H4 (cell line): ENCODE data around the gene FMNL3. TPM values are rescaled to one million over a fixed set of nuclear protein-coding genes. Genes with fewer than 3 reads are reported as not detected.
"Not testable (repeated sequence)": the region's sequence is repeated elsewhere in the genome, so short reads cannot be mapped to it uniquely, and the experiment has no call there.

Experiments
- DNase-seq: peaks from one replicate; pipeline ENCODE4 v3.0.0-alpha.2; 2015; ENCODE audit warnings: low spot score
- total RNA-seq: library from RNA; depleted of rRNA; stranded (reverse); fragments of >200 nt; shearing (Covaris generic); gene quantifications from 2 replicates; pipeline ENCODE4 v1.2.3, GENCODE V29; 2014

FMNL3 gene
- total RNA-seq, 1 experiment from 2014 or later, result 10.6 TPM

GRCh38 chr12:49717800-49718199, 10.6 kb upstream of the FMNL3 start:
- not testable (repeated sequence) for DNase-seq

DNA sequence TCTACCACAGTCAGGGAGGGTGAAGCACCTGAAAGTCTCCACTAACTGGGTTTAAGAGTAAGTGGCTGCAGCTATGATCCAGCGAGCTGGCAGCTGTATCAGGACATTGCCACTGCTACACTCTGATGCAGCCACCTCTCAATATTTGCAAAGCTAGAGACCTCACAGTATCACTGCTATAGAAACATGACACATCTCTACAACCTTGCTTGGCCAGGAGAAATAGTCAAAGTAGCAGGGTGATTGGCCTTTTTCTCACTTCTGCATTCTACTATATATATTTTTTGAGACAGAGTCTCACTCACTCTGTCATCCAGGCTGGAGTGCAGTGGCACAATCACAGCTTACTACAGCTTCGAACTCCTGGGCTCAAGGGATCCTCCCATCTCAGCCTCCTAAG, 9.3 kb upstream of the FMNL3 start:
- no peak for DNase-seq

DNA sequence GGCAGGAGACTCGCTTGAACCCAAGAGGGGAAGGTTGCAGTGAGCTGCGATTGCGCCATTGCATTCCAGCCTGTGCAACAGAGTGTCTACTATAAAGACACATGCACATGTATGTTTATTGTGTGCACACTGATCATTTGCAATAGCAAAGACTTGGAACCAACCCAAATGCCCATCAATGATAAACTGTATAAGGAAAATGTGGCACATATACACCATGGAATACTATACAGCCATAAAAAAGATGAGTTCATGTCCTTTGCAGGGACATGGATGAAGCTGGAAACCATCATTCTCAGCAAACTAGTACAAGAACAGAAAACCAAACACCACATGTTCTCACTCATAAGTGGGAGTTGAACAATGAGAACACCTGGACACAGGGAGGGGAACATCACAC, 6.7 kb upstream of the FMNL3 start:
- not testable (repeated sequence) for DNase-seq

DNA sequence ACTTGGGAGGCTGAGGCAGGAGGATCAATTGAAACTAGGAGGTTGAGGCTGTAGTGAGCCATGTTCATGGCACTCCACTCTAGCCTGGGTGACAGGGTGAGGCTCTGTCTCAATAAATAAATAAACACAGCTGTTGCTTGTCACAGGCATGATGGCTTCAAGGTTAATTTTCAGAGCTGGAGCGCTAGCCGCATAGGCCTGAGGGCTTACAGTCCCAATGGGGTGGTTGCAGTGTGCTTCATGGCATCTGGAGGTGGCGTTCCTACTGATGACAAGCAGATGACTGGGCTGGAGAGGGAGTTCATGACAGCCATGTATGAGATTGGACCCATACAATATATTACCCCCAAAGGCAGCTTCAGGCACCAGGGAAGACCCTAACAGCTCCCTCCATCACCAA, 1.6 kb upstream of the FMNL3 start:
- DNase-seq, result no peak

DNA sequence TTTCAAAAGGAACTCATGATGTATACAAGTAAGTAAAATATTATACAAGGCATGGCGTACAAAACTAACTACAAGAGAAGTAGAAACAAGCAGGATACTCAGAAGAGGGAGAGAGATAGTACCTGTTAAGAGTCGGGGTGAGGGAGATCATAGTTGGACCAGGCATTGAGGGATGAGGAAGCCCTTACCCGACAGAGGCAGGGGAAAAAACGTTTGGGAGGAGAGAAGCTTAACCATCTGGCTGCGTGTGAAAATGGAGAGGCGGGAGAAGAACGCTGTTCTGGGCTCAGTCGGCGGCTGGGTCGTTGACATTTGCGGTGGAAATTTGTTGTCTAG, 575 bp upstream of the FMNL3 start:
- no peak for DNase-seq

DNA sequence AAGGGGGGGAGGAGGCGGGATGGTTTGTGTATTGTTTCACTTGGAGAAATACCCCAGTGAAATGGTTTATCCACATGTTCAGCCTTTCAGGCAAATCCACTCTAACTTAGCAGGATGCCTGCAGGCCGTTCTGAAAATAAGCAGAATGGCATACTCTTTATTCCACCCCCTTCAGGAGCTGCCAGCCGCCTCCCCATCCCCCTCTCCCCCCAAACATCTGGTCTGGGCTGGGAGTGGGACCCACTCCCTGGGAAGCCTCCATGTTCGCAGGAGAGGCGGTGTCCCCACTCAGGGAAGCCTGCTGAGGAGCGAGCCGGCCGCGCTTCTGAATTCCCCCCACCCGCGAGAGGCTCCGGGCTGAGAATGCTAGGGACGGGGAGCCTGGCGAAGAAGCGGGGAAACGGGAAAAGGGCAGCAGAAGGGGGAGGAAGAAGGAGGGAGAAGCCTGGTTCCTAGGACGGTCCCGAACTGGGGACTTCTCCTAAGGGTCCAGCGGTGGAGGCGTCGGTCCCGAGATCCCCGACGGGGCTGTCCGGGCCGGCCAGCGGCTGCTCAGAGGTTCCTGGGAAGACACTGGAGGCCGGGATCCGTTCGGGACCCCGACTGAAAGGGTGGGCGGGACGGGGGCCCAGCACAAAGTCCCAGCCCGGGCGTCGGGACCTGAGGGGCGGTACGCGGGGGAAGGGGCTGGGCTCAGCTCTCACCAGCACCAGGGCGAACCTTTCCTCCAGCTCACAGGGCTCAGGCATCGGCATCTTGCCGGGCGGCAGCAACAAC, 666 bp downstream of the FMNL3 start:
- DNase-seq, result peak; percentile 22

- DNase-seq, result peak; percentile 53
These were observed 1.6 kb downstream of the FMNL3 start for GRCh38 chr12:49705479-49706134.

GRCh38 chr12:49703647-49704137, 3.5 kb downstream of the FMNL3 start:
- no peak for DNase-seq

DNA sequence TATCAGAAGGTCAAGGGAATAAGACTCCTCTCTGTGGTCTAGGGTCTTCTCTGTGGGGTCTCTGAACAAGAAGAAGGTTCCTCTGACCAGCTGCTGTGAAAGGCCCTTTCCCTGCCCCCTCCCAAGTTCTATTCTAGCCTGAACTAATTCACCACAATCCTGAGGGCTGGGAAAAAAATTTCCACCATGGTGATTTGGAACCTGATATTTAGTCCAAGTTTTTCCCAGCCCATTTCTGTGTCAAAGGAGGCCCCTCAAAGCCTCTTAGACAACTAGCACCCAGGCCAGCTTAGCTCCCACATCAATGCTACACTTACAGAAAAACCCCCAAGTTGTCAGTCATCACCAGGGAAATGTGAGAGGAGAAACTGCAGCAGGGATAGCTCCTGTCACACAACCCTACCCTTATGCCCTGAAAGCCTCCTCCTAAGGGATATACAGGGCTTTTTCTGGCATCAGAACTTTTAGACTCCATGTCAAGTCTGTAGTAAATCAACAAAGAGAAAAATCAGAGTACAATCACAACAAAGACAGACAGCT, 4.5 kb downstream of the FMNL3 start:
- DNase-seq, result no peak

DNA sequence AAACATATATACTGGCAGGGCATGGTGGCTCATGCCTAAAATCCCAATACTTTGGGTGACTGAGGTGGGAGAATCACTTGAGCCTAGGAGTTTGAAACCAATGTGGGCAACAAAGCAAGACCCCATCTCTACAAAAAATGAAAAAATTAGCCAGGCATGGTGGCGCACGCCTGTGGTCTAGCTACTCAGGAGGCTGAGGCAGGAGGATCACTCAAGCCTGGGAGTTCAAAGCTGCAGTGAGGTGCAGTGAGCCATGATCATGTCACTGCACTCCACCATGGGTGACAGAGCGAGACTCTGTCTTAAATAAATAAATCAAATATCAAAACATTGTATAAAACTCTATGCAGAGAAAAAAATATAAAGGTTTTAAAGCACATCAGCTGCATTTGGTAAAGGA, 5.2 kb downstream of the FMNL3 start:
- DNase-seq, result no peak

DNA sequence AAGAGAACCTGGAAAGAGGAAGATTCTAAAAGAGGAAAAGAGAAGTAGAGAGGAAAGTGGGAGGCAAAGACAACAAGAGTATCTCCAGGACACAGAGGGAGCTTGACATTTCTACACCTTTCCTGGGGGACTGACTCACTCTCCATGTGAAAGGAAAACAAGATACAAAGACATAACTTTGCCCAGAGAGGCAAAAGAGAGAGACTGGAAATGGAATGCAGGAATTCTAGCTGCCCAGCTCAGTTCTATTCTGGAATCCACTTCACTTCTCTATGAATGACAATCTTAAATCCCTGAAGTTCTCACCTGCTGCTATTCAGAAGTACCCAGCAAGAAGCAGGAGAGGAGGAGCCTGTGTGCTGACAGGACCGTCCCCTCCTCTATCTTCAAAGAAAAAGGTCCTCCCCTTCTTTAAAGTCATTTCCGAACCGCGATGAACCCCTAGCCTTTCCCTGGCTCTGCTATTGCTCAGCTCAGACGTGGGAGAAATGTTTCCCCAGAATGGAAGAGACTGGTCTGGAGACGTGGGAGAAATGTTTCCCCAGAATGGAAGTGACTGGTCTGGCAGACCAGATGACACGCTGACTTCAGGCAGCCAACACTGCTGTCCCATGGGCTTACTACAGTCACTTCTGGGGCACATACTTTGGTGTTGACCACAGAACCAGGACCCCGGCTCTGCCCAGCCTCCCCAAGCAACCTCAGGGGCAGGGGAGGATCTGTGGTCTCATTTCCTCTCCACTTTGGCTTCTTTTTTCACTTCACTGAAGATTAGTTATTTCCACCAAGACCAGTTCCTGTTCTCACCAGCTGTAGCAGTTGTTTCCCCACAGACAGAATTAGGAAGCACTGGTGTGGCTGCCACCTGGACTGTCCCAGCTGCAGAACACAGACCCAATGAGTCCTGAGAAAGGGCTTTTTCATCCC, 8.3 kb downstream of the FMNL3 start:
- DNase-seq, result no peak

- DNase-seq, result no peak
These were observed 9.4 kb downstream of the FMNL3 start for GRCh38 chr12:49697808-49698207.

- DNase-seq, result no peak
These were observed 10.5 kb downstream of the FMNL3 start for GRCh38 chr12:49696723-49697122.

DNA sequence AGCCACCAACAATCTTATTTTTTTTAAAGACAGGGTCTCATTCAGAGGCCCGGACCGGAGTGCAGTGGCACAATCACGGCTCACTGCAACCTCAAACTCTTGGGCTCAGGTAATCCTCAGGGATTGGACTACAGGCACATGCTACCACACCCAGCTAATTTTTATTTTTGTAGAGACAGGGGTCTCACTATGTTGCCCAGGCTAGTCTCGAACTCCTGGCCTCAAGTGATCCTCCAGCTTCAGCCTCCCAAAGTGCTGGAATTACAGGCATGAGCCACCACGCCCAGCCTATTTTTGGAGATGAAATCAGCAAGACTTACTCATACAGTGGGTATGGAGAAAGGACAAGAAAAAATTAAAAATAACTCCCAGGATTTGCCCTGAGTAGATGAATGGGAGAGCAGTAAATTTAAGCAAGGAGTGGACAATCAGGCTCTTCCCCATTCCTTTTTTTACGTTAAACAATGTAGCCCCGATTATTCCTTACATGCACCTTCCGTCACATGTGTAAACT, 13.2 kb downstream of the FMNL3 start:
- no peak for DNase-seq

DNA sequence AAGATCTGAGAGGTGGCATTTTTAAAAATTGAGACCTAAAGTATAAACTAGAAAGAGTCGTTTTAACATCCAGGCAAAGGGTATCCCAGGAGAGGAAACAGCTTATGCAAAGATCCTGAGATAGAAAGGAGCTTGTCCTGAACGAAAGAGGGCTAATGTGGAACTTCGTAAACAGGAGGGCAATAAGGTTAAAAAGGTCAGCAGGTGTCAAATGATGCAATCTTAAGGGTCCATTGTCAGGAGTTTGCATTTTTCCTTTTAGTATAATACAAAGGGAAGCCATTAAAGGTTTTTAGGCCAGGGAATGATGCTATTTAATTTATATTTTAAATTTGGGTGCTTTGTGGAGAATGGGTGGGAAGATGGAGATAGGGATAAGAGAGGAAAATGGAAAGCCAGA, 14.4 kb downstream of the FMNL3 start:
- DNase-seq, result no peak

- DNase-seq, result no peak
These were observed 17.4 kb downstream of the FMNL3 start for GRCh38 chr12:49689785-49690184.

GRCh38 chr12:49689237-49689636, 18.0 kb downstream of the FMNL3 start:
- DNase-seq, result no peak

DNA sequence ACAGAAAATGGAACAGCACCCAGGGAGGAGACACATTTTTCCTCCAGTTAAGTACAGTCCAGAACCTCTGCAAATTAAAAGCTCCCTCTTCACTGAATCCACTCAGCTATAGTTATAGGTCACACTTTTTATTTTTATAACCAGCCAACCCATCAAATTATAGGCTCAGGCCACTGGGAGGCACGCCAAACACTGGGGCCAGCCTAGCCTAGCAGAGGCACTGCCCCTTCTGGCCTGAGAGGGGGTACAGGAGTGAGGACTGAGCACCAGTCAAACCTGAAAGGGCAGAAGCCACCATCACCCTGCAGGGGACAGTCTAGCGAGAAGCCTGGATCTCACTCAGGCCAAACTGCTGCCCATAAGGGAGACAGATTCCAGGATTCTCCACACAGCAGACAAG, 19.3 kb downstream of the FMNL3 start:
- DNase-seq, result no peak

- no peak for DNase-seq
These were observed 22.8 kb downstream of the FMNL3 start for GRCh38 chr12:49684310-49684854.

DNA sequence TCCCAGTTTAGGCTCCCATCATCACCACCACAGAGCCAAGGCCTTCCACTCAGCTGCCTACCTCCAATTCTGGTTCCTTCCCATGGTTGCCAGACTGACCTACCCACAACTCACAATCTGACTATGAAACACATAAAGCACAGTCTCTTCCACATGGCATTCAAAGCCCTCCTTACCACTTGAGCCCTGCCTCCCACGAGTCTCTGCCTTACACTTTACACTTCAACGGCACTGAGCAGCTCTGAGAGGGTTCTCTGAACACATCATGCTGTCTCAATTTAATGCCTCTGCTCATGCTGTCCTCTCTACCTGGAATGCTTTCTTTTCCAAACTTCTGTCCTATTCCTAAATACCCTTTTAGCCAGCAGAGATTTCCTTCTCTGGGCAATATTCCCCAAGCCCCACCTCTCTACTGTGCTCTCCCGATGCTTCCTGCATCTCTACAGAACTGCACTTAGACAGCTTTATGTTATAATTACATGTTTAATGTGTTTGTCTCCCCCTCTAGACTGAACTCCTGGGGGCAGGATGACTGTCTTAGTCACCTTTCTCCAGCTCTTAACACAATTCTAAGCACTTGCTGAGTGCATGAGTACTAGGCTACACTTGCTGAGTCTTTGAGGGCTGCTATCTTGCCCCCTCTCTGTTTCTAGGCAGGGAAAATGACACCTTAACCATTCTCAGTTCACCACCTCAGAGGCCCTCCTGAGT, 23.5 kb downstream of the FMNL3 start:
- no peak for DNase-seq

- DNase-seq, result no peak
These were observed 27.1 kb downstream of the FMNL3 start for GRCh38 chr12:49680075-49680474.
